Heart right ventricle (tissue), 16 donors: ENCODE measurements around the gene GPC2. TPM values are rescaled to one million over a fixed set of nuclear protein-coding genes. Genes with fewer than 3 reads are reported as not detected.

ENCODE experiments used
- ATAC-seq, 8 donors: fragments of 200-7000 bp; cut with Tn5 transposase; one replicate each; pipeline ENCODE4 v1.9.1; 2020; ENCODE audit warnings: mild to moderate bottlenecking in 8 of 8, moderate library complexity in 8 of 8, moderate number of reproducible peaks in 1 of 8
- DNase-seq, 2 donors: peaks; one replicate each; pipeline ENCODE4 v3.0.0-alpha.2; 2020
- H3K27ac ChIP-seq, 10 donors: fragments of 200-600 bp; sonication (generic) in 2 of 10; one replicate each; pipeline versions ENCODE4 v1.5.0 to v1.8.0; 2020 to 2022; ENCODE audit warnings: mild to moderate bottlenecking in 3 of 10
- H3K27me3 ChIP-seq, 7 donors: fragments of 200-600 bp; one replicate each; pipeline ENCODE4 v1.8.0; 2021 to 2022; ENCODE audit warnings: mild to moderate bottlenecking in 2 of 7
- H3K36me3 ChIP-seq, 9 donors: fragments of 200-600 bp; sonication (generic) in 1 of 9; one replicate each; pipeline versions ENCODE4 v1.5.0 to v1.8.0; 2020 to 2022; ENCODE audit warnings: mild to moderate bottlenecking in 2 of 9
- H3K4me1 ChIP-seq, 9 donors: fragments of 200-600 bp; sonication (generic) in 1 of 9; one replicate each; pipeline versions ENCODE4 v1.5.0 to v1.8.0; 2020 to 2022; ENCODE audit warnings: mild to moderate bottlenecking in 4 of 9
- H3K4me3 ChIP-seq, 10 donors: fragments of 200-600 bp; sonication (generic) in 2 of 10; one replicate each; pipeline versions ENCODE4 v1.5.0 to v1.8.0; 2020 to 2022; ENCODE audit warnings: mild to moderate bottlenecking in 7 of 10, moderate library complexity in 2 of 10
- H3K9me3 ChIP-seq, 11 donors: fragments of 200-600 bp in 10 of 11; sonication (generic) in 2 of 11; one replicate each; pipeline versions ENCODE4 v1.5.0 to v1.8.0; 2013 to 2022; ENCODE audit warnings: mild to moderate bottlenecking in 2 of 11, control low read depth in 1 of 11, moderate library complexity in 1 of 11
- CTCF ChIP-seq, 9 donors: fragments of 200-600 bp; sonication (generic) in 2 of 9; IDR thresholded peaks; one replicate each; pipeline versions ENCODE4 v1.5.0 to v1.8.0; 2021 to 2022; ENCODE audit warnings: antibody characterized with exemption in 9 of 9, mild to moderate bottlenecking in 5 of 9, moderate library complexity in 1 of 9
- WGBS, 2 donors: extraction: QIAGEN DNeasy Blood & Tissue Kit; methylation state at CpG; one replicate each; pipeline ENCODE4 v1.1.7; 2013; ENCODE audit warnings: inconsistent platforms in 1 of 2; 5-methylcytosine and 5-hydroxymethylcytosine counted together
- intact Hi-C, 10 donors: fragments of 100-400 bp; cut with DNase I; formaldehyde crosslinking; loops; one replicate each; pipeline versions ENCODE4 v1.11.1 to v1.14.2; 2022
- polyA plus RNA-seq, 2 donors: library from polyadenylated mRNA; stranded (reverse); fragments of 200-250 nt; gene quantifications; one replicate each; pipeline ENCODE4 v1.2.3, GENCODE V29; 2013
- total RNA-seq, 10 donors: library from RNA; stranded (reverse); fragmentation: NEBNext Ultra II Directional in 3 of 10; extraction: Animal tissue kit (Norgen Biotek cat#: 25700) in 3 of 10; gene quantifications; one replicate each; pipeline versions ENCODE4 v1.2.1 to v1.2.4, GENCODE V29; 2021 to 2023
- donor health status: Arrhythmogenic right ventricular cardiomyopathy.
- donor health status: ischemic (EF 13 %, LVEDD 7.1; RV severe dilation, severe dysfunction).
- donor health status: healthy with polysubstance abuse.
- donor health status: DM: no; HTN: yes; CAD: no.
- donor health status: DM: no; HTN: no; CAD: no.
- donor health status: ischemic (EF 25% LVEDD 6.9; RV normal size, moderate dysfunction).
- donor health status: ischemic (EF 25% LVEDD 5.7; RV mildly dilated, moderate dysfunction).
- donor health status: healthy.
- donor health status: DM: yes; HTN: yes; CAD: no.
- donor health status: Ischemic cardiomyopathy.
- donor health status: ischemic (EF 35%, LVEDD 5.7; RV mildly dilated, moderate dysfunction).
- donor health status: nonischemic (EF 11% LVEDD 7.7; RV severe dilation, severe dysfunction).
- donor health status: DM: yes; HTN: yes; CAD: no.
- donor health status: PGD.
- donor health status: ischemic (EF 29% LVEDD 5.4; RV normal size, mild dysfunction).
- donor health status: nonischemic (EF 23%, LVEDD 6.1; RV moderate dilation, normal function).

GPC2 gene
- total and polyA plus RNA-seq, 12 donors = 0.11 to 1.1 (median 0.51) TPM; not detected in 2

GRCh38 chr7:100167912-100168323 lies 9.3 kb downstream of the GPC2 start:
- DNase-seq = no peak
- TF ChIP-seq CTCF (IDR thresholded peaks at IDR 0.05) = no peak
- intact Hi-C loops = no loop called here
- Histone ChIP-seq H3K4me1 (peaks cover 2 to 40% (median 23%) of the 10 kb centered on the region in 9 donors), H3K4me3 (peak overlapping the region; percentile 28 to 60 (median 51)), H3K27me3 (peaks cover 0 to 66% (median 30%) of the 10 kb centered on the region in 7 donors), H3K9me3 (no peaks in the 10 kb centered on the region), H3K27ac (peak overlapping the region; percentile 6 to 80 (median 62)), H3K36me3 (no peaks in the 10 kb centered on the region)
- ATAC-seq = peak; percentile 5 to 68 (median 28)
- WGBS, 2 donors = 2 to 3% methylated on average over 11 of the region's 11 CpGs

GRCh38 chr7:100166970-100167911 lies 9.9 kb downstream of the GPC2 start:
- no peaks in the 10 kb centered on the region for H3K9me3 ChIP-seq
- intact Hi-C loops = no loop called here
- TF ChIP-seq CTCF (IDR thresholded peaks at IDR 0.05) = no peak
- ATAC-seq = peak in 2 of 8 donors; percentile 1 to 14
- WGBS, 2 donors = 33 to 35% methylated on average over 14 of the region's 14 CpGs
- DNase-seq = no peak
- peaks cover 2 to 40% (median 23%) of the 10 kb centered on the region in 9 donors for H3K4me1 ChIP-seq
- peak overlapping the region in 8 of 10 donors; percentile 28 to 60 (median 52) for H3K4me3 ChIP-seq
- H3K36me3 ChIP-seq = no peaks in the 10 kb centered on the region
- H3K27ac ChIP-seq = peak overlapping the region in 3 of 10 donors; percentile 15 to 76 (median 36)
- H3K27me3 ChIP-seq = peaks cover 0 to 60% (median 26%) of the 10 kb centered on the region in 7 donors

GRCh38 chr7:100166317-100166940 lies 10.8 kb downstream of the GPC2 start:
- intact Hi-C loops = no loop called here
- no peaks in the 10 kb centered on the region for H3K9me3 ChIP-seq
- no peak overlapping the region for H3K4me3 ChIP-seq
- H3K36me3 ChIP-seq = no peaks in the 10 kb centered on the region
- 68 to 76% methylated on average over 16 of the region's 16 CpGs for WGBS, 2 donors
- ATAC-seq (no peak), DNase-seq (no peak)
- peaks cover 2 to 34% (median 18%) of the 10 kb centered on the region in 9 donors for H3K4me1 ChIP-seq
- peak overlapping the region in 2 of 10 donors; percentile 10 to 36 for H3K27ac ChIP-seq
- peaks cover 0 to 52% (median 18%) of the 10 kb centered on the region in 7 donors for H3K27me3 ChIP-seq
- no peak for TF ChIP-seq CTCF (IDR thresholded peaks at IDR 0.05)

GRCh38 chr7:100163871-100164270 lies 13.3 kb downstream of the GPC2 start:
- Histone ChIP-seq H3K9me3 (no peaks in the 10 kb centered on the region), H3K4me3 (no peak overlapping the region), H3K27ac (no peak overlapping the region), H3K27me3 (peaks cover 0 to 27% (median 9%) of the 10 kb centered on the region in 7 donors), H3K36me3 (no peaks in the 10 kb centered on the region), H3K4me1 (peaks cover 0 to 33% (median 21%) of the 10 kb centered on the region in 9 donors)
- WGBS, 2 donors = 90 to 93% methylated on average over 5 of the region's 5 CpGs
- no peak for ATAC-seq
- intact Hi-C loops = no loop called here
- DNase-seq = no peak
- no peak for TF ChIP-seq CTCF (IDR thresholded peaks at IDR 0.05)
